ENCODE results near the gene RPAP2.
A peak's percentile ranks its signal among the peaks of the same experiment; 100 is the strongest.

The RPAP2 gene

GRCh38 chr1:92298573-92299476, at the start of gene RPAP2, which contains the start of gene GLMN (continued):
- peak; percentile 83 for TF ChIP-seq SP7 (tag by site-specific recombination; IDR thresholded peaks at IDR 0.05)
- no peak for TF ChIP-seq SETDB1 (IDR thresholded peaks at IDR 0.05; ENCODE audit: insufficient read length, low read length)
- peak; percentile 71 for TF ChIP-seq ZFP69B (tag by site-specific recombination; IDR thresholded peaks at IDR 0.05)
- no peak for TF ChIP-seq ZBTB49 (tag by site-specific recombination; IDR thresholded peaks at IDR 0.05; ENCODE audit: low read depth)
- TF ChIP-seq ZNF658 (tag by site-specific recombination; IDR thresholded peaks at IDR 0.05), result no peak
- TF ChIP-seq FEZF1 (tag by site-specific recombination; IDR thresholded peaks at IDR 0.05), result no peak; the same call in 1 of the 2 replicates
- TF ChIP-seq KLF17 (tag by site-specific recombination; IDR thresholded peaks at IDR 0.05), result peak; percentile 78; the same call in 1 of the 2 replicates
- TF ChIP-seq ZNF623 (tag by site-specific recombination; IDR thresholded peaks at IDR 0.05), result no peak
- TF ChIP-seq ZNF416 (tag by site-specific recombination; IDR thresholded peaks at IDR 0.05), result no peak
- no peak; the same call in 1 of the 2 replicates for TF ChIP-seq GLI4 (tag by site-specific recombination; IDR thresholded peaks at IDR 0.05)
- TF ChIP-seq WT1 (tag by site-specific recombination; IDR thresholded peaks at IDR 0.05), result no peak
- TF ChIP-seq ZNF549 (tag by site-specific recombination; IDR thresholded peaks at IDR 0.05), result no peak
- TF ChIP-seq ZBTB1 (tag by site-specific recombination; IDR thresholded peaks at IDR 0.05), result no peak
- TF ChIP-seq GFI1B (tag by site-specific recombination; IDR thresholded peaks at IDR 0.05), result no peak
- no peak for TF ChIP-seq ATF2 (tag by site-specific recombination; IDR thresholded peaks at IDR 0.05; ENCODE audit: low read depth)
- no peak for TF ChIP-seq ZNF776 (tag by site-specific recombination; IDR thresholded peaks at IDR 0.05; ENCODE audit: borderline replicate concordance)
- no peak for TF ChIP-seq ZNF140 (tag by site-specific recombination; IDR thresholded peaks at IDR 0.05)
- peak; percentile 66; the same call in 1 of the 2 replicates for TF ChIP-seq ZNF76 (tag by site-specific recombination; IDR thresholded peaks at IDR 0.05; ENCODE audit: borderline replicate concordance, low read depth)
- no peak for TF ChIP-seq ZNF548 (tag by site-specific recombination; IDR thresholded peaks at IDR 0.05)
- peak; percentile 86 for TF ChIP-seq ZNF561 (tag by site-specific recombination; IDR thresholded peaks at IDR 0.05; ENCODE audit: borderline replicate concordance)
- peak; percentile 62; the same call in 1 of the 2 replicates for TF ChIP-seq YY2 (tag by site-specific recombination; IDR thresholded peaks at IDR 0.05)
- TF ChIP-seq REPIN1 (tag by site-specific recombination; IDR thresholded peaks at IDR 0.05; ENCODE audit: low read depth), result peak; percentile 89; the same call in 1 of the 2 replicates
- TF ChIP-seq KLF10 (tag by site-specific recombination; IDR thresholded peaks at IDR 0.05), result peak; percentile 33; the same call in 1 of the 2 replicates
- TF ChIP-seq ZNF677 (tag by site-specific recombination; IDR thresholded peaks at IDR 0.05), result no peak
- no peak for TF ChIP-seq PRDM1 (tag by site-specific recombination; IDR thresholded peaks at IDR 0.05)
- TF ChIP-seq KLF9 (tag by site-specific recombination; IDR thresholded peaks at IDR 0.05; ENCODE audit: low read depth), result peak; percentile 73; the same call in 1 of the 2 replicates
- peak; percentile 0; the same call in 1 of the 2 replicates for TF ChIP-seq ZNF610 (tag by site-specific recombination; IDR thresholded peaks at IDR 0.05; ENCODE audit: borderline replicate concordance)
- TF ChIP-seq ZNF558 (tag by site-specific recombination; IDR thresholded peaks at IDR 0.05), result no peak
- peak; percentile 39; the same call in 1 of the 2 replicates for TF ChIP-seq KLF1 (tag by site-specific recombination; IDR thresholded peaks at IDR 0.05)
- no peak for TF ChIP-seq ZNF114 (tag by site-specific recombination; IDR thresholded peaks at IDR 0.05)
- no peak for TF ChIP-seq ZNF214 (tag by site-specific recombination; IDR thresholded peaks at IDR 0.05; ENCODE audit: borderline replicate concordance)
- no peak for TF ChIP-seq GLI2 (tag by site-specific recombination; IDR thresholded peaks at IDR 0.05; ENCODE audit: borderline replicate concordance, low read depth)
- TF ChIP-seq ZNF148 (tag by site-specific recombination; IDR thresholded peaks at IDR 0.05; ENCODE audit: borderline replicate concordance), result no peak

Data from HEK293 (cell line).